GM23338 (cell line): ENCODE measurements around the gene RRP8. TPM values are rescaled to one million over a fixed set of nuclear protein-coding genes. Genes with fewer than 3 reads are reported as not detected.

Experiments
- ATAC-seq: fragments of 200-7000 bp; cut with Tn5 transposase; 3 replicates; pipeline ENCODE4 v1.9.1; 2020
- DNase-seq: peaks from one replicate; pipeline ENCODE4 v3.0.0-alpha.2; 2015; ENCODE audit warnings: low spot score
- H2AFZ ChIP-seq: fragments of 200-600 bp; sonication (generic); 2 replicates; pipeline ENCODE4 v1.8.0; 2016; ENCODE audit warnings: antibody characterized with exemption, mild to moderate bottlenecking, moderate library complexity
- H3F3A ChIP-seq: fragments of 200-600 bp; sonication (generic); replicated peaks from 2 replicates; pipeline ENCODE4 v1.8.0; 2017; ENCODE audit warnings: antibody characterized with exemption, mixed run types, low read depth
- H3K27ac ChIP-seq: fragments of 200-600 bp; sonication (generic); 2 replicates; pipeline ENCODE4 v1.6.1; 2016; ENCODE audit warnings: low read depth
- H3K27me3 ChIP-seq: fragments of 200-600 bp; sonication (generic); 2 replicates; pipeline ENCODE4 v1.8.0; 2016; ENCODE audit warnings: mild to moderate bottlenecking, mixed run types, moderate library complexity; ENCODE audit not compliant: insufficient read depth
- H3K36me3 ChIP-seq: fragments of 200-600 bp; sonication (generic); 2 replicates; pipeline ENCODE4 v1.8.0; 2016; ENCODE audit warnings: mild to moderate bottlenecking; ENCODE audit not compliant: insufficient read depth
- H3K4me1 ChIP-seq: fragments of 200-600 bp; sonication (generic); 2 replicates; pipeline ENCODE4 v1.8.0; 2016; ENCODE audit warnings: mild to moderate bottlenecking, moderate library complexity; ENCODE audit not compliant: insufficient read depth
- H3K4me2 ChIP-seq: fragments of 200-600 bp; sonication (generic); 2 replicates; pipeline ENCODE4 v1.7.1; 2017; ENCODE audit warnings: mixed run types
- H3K4me3 ChIP-seq: fragments of 200-600 bp; sonication (generic); 2 replicates; pipeline ENCODE4 v1.6.1; 2016; ENCODE audit warnings: mixed run types
- H3K79me2 ChIP-seq: fragments of 200-600 bp; sonication (generic); replicated peaks from 2 replicates; pipeline ENCODE4 v1.8.0; 2017; ENCODE audit warnings: mild to moderate bottlenecking; ENCODE audit not compliant: insufficient read depth
- H3K9me2 ChIP-seq: fragments of 200-600 bp; sonication (generic); 2 replicates; pipeline ENCODE4 v1.8.0; 2017; ENCODE audit not compliant: insufficient read depth
- H4K20me1 ChIP-seq: fragments of 200-600 bp; sonication (generic); replicated peaks from 2 replicates; pipeline ENCODE4 v1.8.0; 2017; ENCODE audit warnings: mild to moderate bottlenecking; ENCODE audit not compliant: insufficient read depth
- H3K27ac Mint-ChIP-seq: 2 replicates; pipeline ENCODE4 v1.8.0; 2020; ENCODE audit warnings: inconsistent platforms, mild to moderate bottlenecking, moderate library complexity, mixed read lengths
- H3K27me3 Mint-ChIP-seq: 3 replicates; pipeline ENCODE4 v1.8.0; 2022; ENCODE audit warnings: low read depth, mild to moderate bottlenecking, moderate library complexity, mixed read lengths, inconsistent platforms; ENCODE audit not compliant: insufficient read depth, poor library complexity
- H3K36me3 Mint-ChIP-seq: 3 replicates; pipeline ENCODE4 v1.8.0; 2021; ENCODE audit warnings: low read depth, mild to moderate bottlenecking, inconsistent platforms, moderate library complexity, mixed read lengths
- H3K4me1 Mint-ChIP-seq: 3 replicates; pipeline ENCODE4 v1.8.0; 2020; ENCODE audit warnings: mild to moderate bottlenecking, inconsistent platforms, mixed read lengths
- H3K4me3 Mint-ChIP-seq: 3 replicates; pipeline ENCODE4 v1.8.0; 2021; ENCODE audit warnings: moderate library complexity, mild to moderate bottlenecking, inconsistent platforms, mixed read lengths
- H3K9me3 Mint-ChIP-seq: 3 replicates; pipeline ENCODE4 v1.8.0; 2020; ENCODE audit warnings: moderate library complexity, mild to moderate bottlenecking, inconsistent platforms, mixed read lengths
- CREB1 ChIP-seq: fragments of 250-450 bp; sonication (Bioruptor Pico); IDR thresholded peaks from 2 replicates; pipeline ENCODE4 v1.5.0; 2020; ENCODE audit warnings: low read depth, mild to moderate bottlenecking, moderate library complexity
- CTCF ChIP-seq, 2 experiments: fragments of 200-600 bp in 1 of 2; sonication (generic) in 1 of 2; conservative IDR thresholded peaks; 2 replicates each; pipeline versions ENCODE4 v1.5.1 to v1.6.1; 2016 to 2017; ENCODE audit warnings: antibody characterized with exemption in 2 of 2, low read depth in 2 of 2, mild to moderate bottlenecking in 2 of 2, moderate library complexity in 1 of 2
- ETS1 ChIP-seq: IDR thresholded peaks from 2 replicates; pipeline ENCODE4 v1.6.1; 2016; ENCODE audit warnings: antibody characterized with exemption
- EZH2 ChIP-seq: fragments of 200-600 bp; sonication (generic); IDR thresholded peaks from one replicate; pipeline ENCODE4 v1.8.0; 2017; ENCODE audit warnings: antibody characterized with exemption, mild to moderate bottlenecking, low read depth; ENCODE audit not compliant: unreplicated experiment
- EZH2phosphoT487 ChIP-seq: fragments of 200-600 bp; sonication (generic); IDR thresholded peaks from one replicate; pipeline ENCODE4 v1.8.1; 2018; ENCODE audit warnings: antibody characterized with exemption; ENCODE audit not compliant: unreplicated experiment
- JUNB ChIP-seq: IDR thresholded peaks from one replicate; pipeline ENCODE4 v1.6.1; 2016; ENCODE audit warnings: antibody characterized with exemption; ENCODE audit not compliant: unreplicated experiment
- NANOG ChIP-seq: IDR thresholded peaks from 2 replicates; pipeline ENCODE4 v1.6.1; 2016; ENCODE audit warnings: antibody characterized with exemption, borderline replicate concordance
- POLR2AphosphoS5 ChIP-seq: IDR thresholded peaks from 2 replicates; pipeline ENCODE4 v1.6.1; 2016; ENCODE audit warnings: antibody characterized with exemption, low read depth
- STAT1 ChIP-seq: IDR thresholded peaks from one replicate; pipeline ENCODE4 v1.6.1; 2016; ENCODE audit warnings: antibody characterized with exemption; ENCODE audit not compliant: unreplicated experiment
- ZNF114 ChIP-seq: fragments of 250-450 bp; sonication (Bioruptor Pico); IDR thresholded peaks from 2 replicates; pipeline ENCODE4 v1.5.0; 2020; ENCODE audit warnings: mild to moderate bottlenecking, moderate library complexity
- ZNF331 ChIP-seq: fragments of 250-450 bp; sonication (Bioruptor Pico); IDR thresholded peaks from 2 replicates; pipeline ENCODE4 v1.5.0; 2020; ENCODE audit warnings: low read depth, mild to moderate bottlenecking, moderate library complexity
- ZNF462 ChIP-seq: fragments of 250-450 bp; sonication (Bioruptor Pico); IDR thresholded peaks from 2 replicates; pipeline ENCODE4 v1.5.0; 2020; ENCODE audit warnings: mild to moderate bottlenecking, moderate library complexity
- polyA plus RNA-seq: library from polyadenylated mRNA; unstranded; fragments of >200 nt; fragmentation: Nextera tagmentation; extraction: Ambion mirVana; gene quantifications from 2 replicates; pipeline ENCODE4 v1.2.1, GENCODE V29; 2016
- total RNA-seq: library from RNA; depleted of rRNA; stranded (reverse); fragments of >200 nt; shearing (Covaris generic); gene quantifications from 2 replicates; pipeline ENCODE4 v1.2.3, GENCODE V29; 2014

RRP8 gene
- total and polyA plus RNA-seq, 2 experiments from 2014 or later, result 7.4 to 13.7 TPM

- no peaks in the 10 kb centered on the region for H3K4me1 Mint-ChIP-seq
- no peak overlapping the region for H3K4me2 ChIP-seq
- H3K27ac Mint-ChIP-seq, result no peak overlapping the region
- H3K27ac ChIP-seq, result no peak overlapping the region
- peaks cover 2% of the 10 kb centered on the region for H3K27me3 Mint-ChIP-seq
- no peak for TF ChIP-seq NANOG
- H3K4me1 ChIP-seq, result no peaks in the 10 kb centered on the region
- no peaks in the 10 kb centered on the region for H3F3A ChIP-seq
- H3K9me2 ChIP-seq, result no peaks in the 10 kb centered on the region
- H3K4me3 Mint-ChIP-seq, result no peak overlapping the region
- peaks cover 18% of the 10 kb centered on the region; the same call in 2 of the 3 replicates for H3K9me3 Mint-ChIP-seq
- H3K36me3 Mint-ChIP-seq, result peaks cover 15% of the 10 kb centered on the region
- 0 out of 2 replicates have a peak, but pooled peaks cover 6% of the 10 kb centered on the region for H3K36me3 ChIP-seq
- no peak overlapping the region for H2AFZ ChIP-seq
- no peaks in the 10 kb centered on the region for H3K79me2 ChIP-seq
- H3K27me3 ChIP-seq, result no peaks in the 10 kb centered on the region
- no peaks in the 10 kb centered on the region for H4K20me1 ChIP-seq
- no peak for DNase-seq
- ATAC-seq, result no peak
- no peak overlapping the region for H3K4me3 ChIP-seq
These were observed 15.4 kb downstream of the RRP8 start for GRCh38 chr11:6588018-6588417.

GRCh38 chr11:6587360-6587953 lies 16.0 kb downstream of the RRP8 start:
- no peak for DNase-seq
- no peaks in the 10 kb centered on the region for H3K9me2 ChIP-seq
- H3K4me1 ChIP-seq, result no peaks in the 10 kb centered on the region
- H3K4me3 ChIP-seq, result no peak overlapping the region
- no peak for TF ChIP-seq ETS1
- TF ChIP-seq EZH2phosphoT487, result no peak
- no peak for TF ChIP-seq POLR2AphosphoS5
- no peak for TF ChIP-seq ZNF462 (CRISPR knock-in tag)
- TF ChIP-seq JUNB, result no peak
- TF ChIP-seq STAT1, result no peak
- no peak for TF ChIP-seq CTCF (conservative IDR thresholded peaks at IDR 0.05; ENCODE audit: low read depth in 2 of 2)
- TF ChIP-seq CREB1 (CRISPR knock-in tag), result no peak
- no peak for TF ChIP-seq EZH2
- TF ChIP-seq ZNF114, result no peak
- TF ChIP-seq NANOG, result no peak
- TF ChIP-seq ZNF331 (CRISPR knock-in tag), result no peak
- H3F3A ChIP-seq, result no peaks in the 10 kb centered on the region
- H2AFZ ChIP-seq, result no peak overlapping the region
- H3K36me3 ChIP-seq, result 0 out of 2 replicates have a peak, but pooled peaks cover 6% of the 10 kb centered on the region
- H3K4me1 Mint-ChIP-seq, result no peaks in the 10 kb centered on the region
- ATAC-seq, result no peak
- no peaks in the 10 kb centered on the region for H3K79me2 ChIP-seq
- H3K27me3 Mint-ChIP-seq, result peaks cover 2% of the 10 kb centered on the region
- H3K27ac ChIP-seq, result no peak overlapping the region
- peaks cover 16% of the 10 kb centered on the region for H3K36me3 Mint-ChIP-seq
- peaks cover 18% of the 10 kb centered on the region; the same call in 2 of the 3 replicates for H3K9me3 Mint-ChIP-seq
- no peak overlapping the region for H3K27ac Mint-ChIP-seq
- no peak overlapping the region for H3K4me3 Mint-ChIP-seq
- H4K20me1 ChIP-seq, result no peaks in the 10 kb centered on the region
- H3K27me3 ChIP-seq, result no peaks in the 10 kb centered on the region
- H3K4me2 ChIP-seq, result no peak overlapping the region
